ENCODE results near the gene PALLD.
A peak's percentile ranks its signal among the peaks of the same experiment; 100 is the strongest.

The PALLD gene

GRCh38 chr4:168868044-168868781 lies 371.4 kb downstream of the PALLD start:
- Histone ChIP-seq H3K9me3 (ENCODE audit: control insufficient read depth, insufficient read depth, low read length) (no peaks in the 10 kb centered on the region), H3K4me1 (ENCODE audit: control insufficient read depth, insufficient read depth, low read length) (peaks cover 6% of the 10 kb centered on the region), H3K27me3 (ENCODE audit: control insufficient read depth, insufficient read depth, low read length) (no peaks in the 10 kb centered on the region), H3K36me3 (ENCODE audit: control insufficient read depth, insufficient read depth, low read length) (no peaks in the 10 kb centered on the region), H3K9ac (ENCODE audit: low read depth, low read length) (no peak overlapping the region), H3K4me3 (ENCODE audit: low read depth, low read length) (no peak overlapping the region)

- Histone ChIP-seq H3K9me3 (ENCODE audit: control insufficient read depth, insufficient read depth, low read length) (no peaks in the 10 kb centered on the region), H3K36me3 (ENCODE audit: control insufficient read depth, insufficient read depth, low read length) (no peaks in the 10 kb centered on the region), H3K27me3 (ENCODE audit: control insufficient read depth, insufficient read depth, low read length) (no peaks in the 10 kb centered on the region), H3K4me3 (ENCODE audit: low read depth, low read length) (no peak overlapping the region), H3K4me1 (ENCODE audit: control insufficient read depth, insufficient read depth, low read length) (peaks cover 6% of the 10 kb centered on the region), H3K9ac (ENCODE audit: low read depth, low read length) (no peak overlapping the region)
These were observed 371.9 kb downstream of the PALLD start for GRCh38 chr4:168868802-168869201.

- H3K4me1 ChIP-seq (ENCODE audit: control insufficient read depth, insufficient read depth, low read length), result peaks cover 6% of the 10 kb centered on the region
- no peaks in the 10 kb centered on the region for H3K9me3 ChIP-seq (ENCODE audit: control insufficient read depth, insufficient read depth, low read length)
- no peaks in the 10 kb centered on the region for H3K36me3 ChIP-seq (ENCODE audit: control insufficient read depth, insufficient read depth, low read length)
- no peak overlapping the region for H3K4me3 ChIP-seq (ENCODE audit: low read depth, low read length)
- H3K27me3 ChIP-seq (ENCODE audit: control insufficient read depth, insufficient read depth, low read length), result no peaks in the 10 kb centered on the region
- H3K9ac ChIP-seq (ENCODE audit: low read depth, low read length), result no peak overlapping the region
These were observed 373.2 kb downstream of the PALLD start for GRCh38 chr4:168870004-168870403.

GRCh38 chr4:168871632-168872031 lies 374.8 kb downstream of the PALLD start:
- H3K4me1 ChIP-seq (ENCODE audit: control insufficient read depth, insufficient read depth, low read length), result peaks cover 2% of the 10 kb centered on the region
- H3K36me3 ChIP-seq (ENCODE audit: control insufficient read depth, insufficient read depth, low read length), result no peaks in the 10 kb centered on the region
- no peaks in the 10 kb centered on the region for H3K9me3 ChIP-seq (ENCODE audit: control insufficient read depth, insufficient read depth, low read length)
- H3K4me3 ChIP-seq (ENCODE audit: low read depth, low read length), result no peak overlapping the region
- H3K9ac ChIP-seq (ENCODE audit: low read depth, low read length), result no peak overlapping the region
- H3K27me3 ChIP-seq (ENCODE audit: control insufficient read depth, insufficient read depth, low read length), result peaks cover 8% of the 10 kb centered on the region

- Histone ChIP-seq H3K27me3 (ENCODE audit: control insufficient read depth, insufficient read depth, low read length) (peaks cover 22% of the 10 kb centered on the region), H3K4me1 (ENCODE audit: control insufficient read depth, insufficient read depth, low read length) (peaks cover 2% of the 10 kb centered on the region), H3K9ac (ENCODE audit: low read depth, low read length) (no peak overlapping the region), H3K4me3 (ENCODE audit: low read depth, low read length) (no peak overlapping the region), H3K36me3 (ENCODE audit: control insufficient read depth, insufficient read depth, low read length) (no peaks in the 10 kb centered on the region), H3K9me3 (ENCODE audit: control insufficient read depth, insufficient read depth, low read length) (no peaks in the 10 kb centered on the region)
These were observed 377.2 kb downstream of the PALLD start for GRCh38 chr4:168874083-168874482.

GRCh38 chr4:168876106-168876505 lies 379.3 kb downstream of the PALLD start:
- no peak overlapping the region for H3K9ac ChIP-seq (ENCODE audit: low read depth, low read length)
- no peaks in the 10 kb centered on the region for H3K9me3 ChIP-seq (ENCODE audit: control insufficient read depth, insufficient read depth, low read length)
- H3K4me3 ChIP-seq (ENCODE audit: low read depth, low read length), result no peak overlapping the region
- H3K27me3 ChIP-seq (ENCODE audit: control insufficient read depth, insufficient read depth, low read length), result peaks cover 26% of the 10 kb centered on the region
- H3K4me1 ChIP-seq (ENCODE audit: control insufficient read depth, insufficient read depth, low read length), result no peaks in the 10 kb centered on the region
- no peaks in the 10 kb centered on the region for H3K36me3 ChIP-seq (ENCODE audit: control insufficient read depth, insufficient read depth, low read length)

- Histone ChIP-seq H3K4me1 (ENCODE audit: control insufficient read depth, insufficient read depth, low read length) (no peaks in the 10 kb centered on the region), H3K27me3 (ENCODE audit: control insufficient read depth, insufficient read depth, low read length) (peaks cover 26% of the 10 kb centered on the region), H3K9ac (ENCODE audit: low read depth, low read length) (no peak overlapping the region), H3K9me3 (ENCODE audit: control insufficient read depth, insufficient read depth, low read length) (no peaks in the 10 kb centered on the region), H3K36me3 (ENCODE audit: control insufficient read depth, insufficient read depth, low read length) (no peaks in the 10 kb centered on the region), H3K4me3 (ENCODE audit: low read depth, low read length) (peak overlapping the region; percentile 37)
These were observed 380.9 kb downstream of the PALLD start for GRCh38 chr4:168877511-168878491.

- Histone ChIP-seq H3K27me3 (ENCODE audit: control insufficient read depth, insufficient read depth, low read length) (peaks cover 26% of the 10 kb centered on the region), H3K36me3 (ENCODE audit: control insufficient read depth, insufficient read depth, low read length) (no peaks in the 10 kb centered on the region), H3K4me3 (ENCODE audit: low read depth, low read length) (peak overlapping the region; percentile 37), H3K9me3 (ENCODE audit: control insufficient read depth, insufficient read depth, low read length) (no peaks in the 10 kb centered on the region), H3K9ac (ENCODE audit: low read depth, low read length) (no peak overlapping the region), H3K4me1 (ENCODE audit: control insufficient read depth, insufficient read depth, low read length) (no peaks in the 10 kb centered on the region)
These were observed 381.8 kb downstream of the PALLD start for GRCh38 chr4:168878623-168879022.

- H3K9ac ChIP-seq (ENCODE audit: low read depth, low read length), result no peak overlapping the region
- no peak overlapping the region for H3K4me3 ChIP-seq (ENCODE audit: low read depth, low read length)
- H3K9me3 ChIP-seq (ENCODE audit: control insufficient read depth, insufficient read depth, low read length), result no peaks in the 10 kb centered on the region
- peaks cover 26% of the 10 kb centered on the region for H3K27me3 ChIP-seq (ENCODE audit: control insufficient read depth, insufficient read depth, low read length)
- no peaks in the 10 kb centered on the region for H3K36me3 ChIP-seq (ENCODE audit: control insufficient read depth, insufficient read depth, low read length)
- H3K4me1 ChIP-seq (ENCODE audit: control insufficient read depth, insufficient read depth, low read length), result no peaks in the 10 kb centered on the region
These were observed 382.3 kb downstream of the PALLD start for GRCh38 chr4:168879188-168879587.

GRCh38 chr4:168880072-168880675 lies 383.3 kb downstream of the PALLD start:
- H3K4me3 ChIP-seq (ENCODE audit: low read depth, low read length), result no peak overlapping the region
- H3K27me3 ChIP-seq (ENCODE audit: control insufficient read depth, insufficient read depth, low read length), result peaks cover 26% of the 10 kb centered on the region
- no peaks in the 10 kb centered on the region for H3K9me3 ChIP-seq (ENCODE audit: control insufficient read depth, insufficient read depth, low read length)
- no peaks in the 10 kb centered on the region for H3K4me1 ChIP-seq (ENCODE audit: control insufficient read depth, insufficient read depth, low read length)
- no peak overlapping the region for H3K9ac ChIP-seq (ENCODE audit: low read depth, low read length)
- no peaks in the 10 kb centered on the region for H3K36me3 ChIP-seq (ENCODE audit: control insufficient read depth, insufficient read depth, low read length)

GRCh38 chr4:168880811-168881595 lies 384.2 kb downstream of the PALLD start:
- Histone ChIP-seq H3K36me3 (ENCODE audit: control insufficient read depth, insufficient read depth, low read length) (no peaks in the 10 kb centered on the region), H3K9ac (ENCODE audit: low read depth, low read length) (no peak overlapping the region), H3K9me3 (ENCODE audit: control insufficient read depth, insufficient read depth, low read length) (no peaks in the 10 kb centered on the region), H3K27me3 (ENCODE audit: control insufficient read depth, insufficient read depth, low read length) (peaks cover 24% of the 10 kb centered on the region), H3K4me3 (ENCODE audit: low read depth, low read length) (no peak overlapping the region), H3K4me1 (ENCODE audit: control insufficient read depth, insufficient read depth, low read length) (no peaks in the 10 kb centered on the region)
